ENCODE results near the gene DNAH14.

- TF ChIP-seq CTCF (IDR thresholded peaks at IDR 0.05) (no peak), POLR2A (IDR thresholded peaks at IDR 0.05) (no peak)
These were observed 512.0 kb downstream of the DNAH14 start for GRCh38 chr1:225441314-225442122.

Measured in adrenal gland (tissue), 5 donors.